Colonic mucosa (tissue), 4 donors: ENCODE data around the gene CCDC28B. TPM values are rescaled to one million over a fixed set of nuclear protein-coding genes. Genes with fewer than 3 reads are reported as not detected.

Experiments
- DNase-seq: peaks from one replicate; pipeline ENCODE4 v3.0.0-alpha.2; 2020
- H3K27ac ChIP-seq: fragments of 200-600 bp; one replicate; pipeline ENCODE4 v1.8.0; 2021
- H3K27me3 ChIP-seq: fragments of 200-600 bp; one replicate; pipeline ENCODE4 v1.8.0; 2021
- H3K36me3 ChIP-seq: fragments of 200-600 bp; one replicate; pipeline ENCODE4 v1.8.0; 2021
- H3K4me1 ChIP-seq: fragments of 200-600 bp; one replicate; pipeline ENCODE4 v1.8.0; 2021; ENCODE audit warnings: mild to moderate bottlenecking
- H3K4me3 ChIP-seq: fragments of 200-600 bp; one replicate; pipeline ENCODE4 v1.8.0; 2021
- H3K9ac ChIP-seq, 2 donors: one replicate each; pipeline ENCODE4 v1.7.0; 2013; ENCODE audit warnings: control low read depth in 2 of 2, low read depth in 2 of 2, low read length in 2 of 2
- H3K9me3 ChIP-seq: fragments of 200-600 bp; one replicate; pipeline ENCODE4 v1.8.0; 2021
- CTCF ChIP-seq: fragments of 200-600 bp; IDR thresholded peaks from one replicate; pipeline ENCODE4 v1.8.0; 2022; ENCODE audit warnings: antibody characterized with exemption, mild to moderate bottlenecking
- intact Hi-C: fragments of 100-400 bp; cut with DNase I; formaldehyde crosslinking; loops from one replicate; pipeline ENCODE4 v1.14.1; 2022
- total RNA-seq, 2 donors: library from RNA; stranded (reverse); fragmentation: NEBNext Ultra II Directional in 1 of 2; extraction: Animal tissue kit (Norgen Biotek cat#: 25700) in 1 of 2; gene quantifications; one replicate each; pipeline ENCODE4 v1.2.1, GENCODE V29; 2021
- donor health status: healthy.
- donor health status: DM: no; HTN: no; CAD: no.
- donor health status: DM: no; HTN: no; CAD: no.

The CCDC28B gene
- total RNA-seq, 2 donors from 2014 or later: 2.8 to 5.1 TPM

- intact Hi-C loops: no loop called here
- Histone ChIP-seq H3K4me3 (no peak overlapping the region), H3K9ac (peak overlapping the region in 1 of 2 donors; percentile 69), H3K27me3 (no peaks in the 10 kb centered on the region), H3K9me3 (no peaks in the 10 kb centered on the region), H3K36me3 (no peaks in the 10 kb centered on the region), H3K27ac (peak overlapping the region; percentile 37), H3K4me1 (peaks cover 11% of the 10 kb centered on the region)
- TF ChIP-seq CTCF: no peak
- DNase-seq: no peak
Observed at GRCh38 chr1:32208469-32208868, 8.1 kb downstream of the CCDC28B start.

GRCh38 chr1:32208891-32209328 lies 8.5 kb downstream of the CCDC28B start, which contains the start of gene DCDC2B:
Gene DCDC2B, plus strand, starts transcription at chr1:32209089. Its CDS starts 5 bp downstream, at chr1:32209094.
- peak within 1 kb of the TSS; percentile 37 for H3K27ac ChIP-seq
- peak; percentile 97 for DNase-seq

GRCh38 chr1:32215629-32216480 lies 15.5 kb downstream of the CCDC28B start:
- DNase-seq: peak; percentile 83
- Histone ChIP-seq H3K4me1 (peaks cover 12% of the 10 kb centered on the region), H3K36me3 (no peaks in the 10 kb centered on the region), H3K4me3 (no peak overlapping the region), H3K9ac (peak overlapping the region; percentile 49 to 67), H3K9me3 (no peaks in the 10 kb centered on the region), H3K27me3 (no peaks in the 10 kb centered on the region), H3K27ac (peak overlapping the region; percentile 74)
- peak; percentile 72 for TF ChIP-seq CTCF
- intact Hi-C loops: no loop called here

More at GRCh38 chr1:32208891-32209328, 8.5 kb downstream of the CCDC28B start, which contains the start of gene DCDC2B:
- no peaks in the 10 kb centered on the region for H3K9me3 ChIP-seq
- H3K36me3 ChIP-seq: no peaks in the 10 kb centered on the region
- no peaks in the 10 kb centered on the region for H3K27me3 ChIP-seq
- TF ChIP-seq CTCF: no peak
- H3K9ac ChIP-seq: peak within 1 kb of the TSS in 1 of 2 donors; percentile 69
- peaks cover 11% of the 10 kb centered on the region for H3K4me1 ChIP-seq
- intact Hi-C loops: no loop called here
- no peak within 1 kb of the TSS for H3K4me3 ChIP-seq

GRCh38 chr1:32216566-32216965 lies 16.2 kb downstream of the CCDC28B start:
- Histone ChIP-seq H3K27ac (peak overlapping the region; percentile 74), H3K36me3 (no peaks in the 10 kb centered on the region), H3K4me3 (no peak overlapping the region), H3K4me1 (peaks cover 17% of the 10 kb centered on the region), H3K9ac (peak overlapping the region in 1 of 2 donors; percentile 67), H3K9me3 (no peaks in the 10 kb centered on the region), H3K27me3 (no peaks in the 10 kb centered on the region)
- intact Hi-C loops: no loop called here
- no peak for TF ChIP-seq CTCF
- no peak for DNase-seq

- Histone ChIP-seq H3K9ac (no peak overlapping the region), H3K4me1 (peaks cover 21% of the 10 kb centered on the region), H3K36me3 (no peaks in the 10 kb centered on the region), H3K27me3 (no peaks in the 10 kb centered on the region), H3K9me3 (no peaks in the 10 kb centered on the region), H3K4me3 (no peak overlapping the region), H3K27ac (no peak overlapping the region)
- DNase-seq: no peak
- intact Hi-C loops: no loop called here
- TF ChIP-seq CTCF: no peak
Observed at GRCh38 chr1:32219022-32219421, 18.6 kb downstream of the CCDC28B start.
